NCI-H2029 (cell line): ENCODE data around the gene S100A8.

Source experiments
- DNase-seq: peaks from one replicate; lab custom pipeline; 2025; lab: John Stamatoyannopoulos, UW

S100A8 gene

GRCh38 chr1:153392822-153393221 lies 1.9 kb upstream of the S100A8 start:
- DNase-seq: no peak

- no peak for DNase-seq
Observed at GRCh38 chr1:153392258-153392657, 1.4 kb upstream of the S100A8 start.

DNA sequence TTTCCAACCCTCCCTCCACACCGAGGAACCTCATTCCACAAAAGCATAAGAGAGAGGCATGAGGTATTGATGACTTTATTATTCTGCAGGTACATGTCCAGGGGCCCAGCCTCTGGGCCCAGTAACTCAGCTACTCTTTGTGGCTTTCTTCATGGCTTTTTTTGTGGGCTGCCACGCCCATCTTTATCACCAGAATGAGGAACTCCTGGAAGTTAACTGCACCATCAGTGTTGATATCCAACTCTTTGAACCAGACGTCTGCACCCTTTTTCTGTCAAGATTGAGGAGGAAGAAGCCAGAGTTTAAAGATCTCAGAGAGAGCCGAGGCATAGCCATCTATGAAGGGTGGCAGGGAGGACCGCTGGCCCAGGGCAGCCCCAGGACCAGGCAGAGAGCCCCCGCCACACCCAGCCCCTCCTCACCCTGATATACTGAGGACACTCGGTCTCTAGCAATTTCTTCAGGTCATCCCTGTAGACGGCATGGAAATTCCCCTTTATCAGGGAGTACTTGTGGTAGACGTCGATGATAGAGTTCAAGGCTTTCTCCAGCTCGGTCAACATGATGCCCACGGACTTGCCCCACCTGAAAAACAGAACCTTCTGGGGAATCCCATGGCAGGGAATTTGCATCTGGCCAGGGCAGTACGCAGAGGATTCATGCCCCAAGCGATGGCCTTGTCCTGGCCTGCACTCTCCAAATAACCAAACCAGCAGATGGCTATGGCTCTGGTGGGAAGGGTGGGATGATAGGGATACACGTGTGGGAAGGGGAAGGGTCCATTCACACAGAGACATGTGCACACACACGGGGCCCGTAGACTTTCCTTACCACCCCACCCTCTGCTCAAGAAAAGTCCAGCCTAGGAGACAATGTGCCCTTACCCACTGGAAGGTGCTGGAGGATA lies 647 bp downstream of the S100A8 start:
- DNase-seq: no peak

DNA sequence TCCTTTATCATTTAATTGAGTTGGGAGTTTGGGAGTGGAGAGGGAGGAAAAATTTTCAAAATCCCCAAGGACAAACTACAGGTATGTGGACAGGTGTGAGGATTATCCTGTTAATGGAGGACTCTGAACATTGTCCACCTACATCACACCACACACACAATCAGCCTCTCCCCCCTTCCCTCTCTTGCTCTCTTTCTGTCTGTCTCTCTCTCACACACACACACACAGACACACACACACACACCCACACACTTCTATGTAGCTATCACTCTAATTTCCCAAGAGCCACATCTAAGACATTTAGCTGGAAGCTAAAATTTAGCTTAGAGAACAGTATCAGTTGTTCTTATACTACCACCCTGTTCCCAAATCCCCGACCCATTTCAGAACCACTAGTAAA lies 1.5 kb downstream of the S100A8 start:
- DNase-seq: no peak

GRCh38 chr1:153387785-153388184 lies 3.1 kb downstream of the S100A8 start:
- no peak for DNase-seq

DNA sequence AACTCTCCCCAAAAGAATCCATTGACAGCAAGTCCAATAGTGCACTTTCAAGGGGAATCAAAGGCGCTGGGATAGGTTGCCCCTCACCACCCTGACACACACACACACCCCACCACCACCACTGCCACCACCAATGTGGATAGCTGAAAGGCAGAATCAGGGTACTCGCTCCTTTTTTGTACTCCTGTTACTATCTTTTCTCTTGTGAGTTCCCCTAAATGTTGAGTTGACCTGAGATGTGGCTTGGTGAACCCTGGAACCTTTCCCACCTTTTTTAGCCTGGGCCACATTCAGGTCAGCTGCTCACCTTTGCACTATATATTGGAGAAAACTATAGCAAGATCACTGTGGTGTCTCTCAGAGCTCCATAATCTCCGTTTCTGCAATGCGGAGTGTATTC lies 3.9 kb downstream of the S100A8 start:
- DNase-seq: no peak

- DNase-seq: no peak
Observed at GRCh38 chr1:153386500-153386901, 4.4 kb downstream of the S100A8 start.

GRCh38 chr1:153384958-153385580 lies 5.8 kb downstream of the S100A8 start:
- DNase-seq: no peak

GRCh38 chr1:153380711-153381110 lies 10.2 kb downstream of the S100A8 start:
- no peak for DNase-seq

- no peak for DNase-seq
Observed at GRCh38 chr1:153379591-153379990, 11.3 kb downstream of the S100A8 start.

DNA sequence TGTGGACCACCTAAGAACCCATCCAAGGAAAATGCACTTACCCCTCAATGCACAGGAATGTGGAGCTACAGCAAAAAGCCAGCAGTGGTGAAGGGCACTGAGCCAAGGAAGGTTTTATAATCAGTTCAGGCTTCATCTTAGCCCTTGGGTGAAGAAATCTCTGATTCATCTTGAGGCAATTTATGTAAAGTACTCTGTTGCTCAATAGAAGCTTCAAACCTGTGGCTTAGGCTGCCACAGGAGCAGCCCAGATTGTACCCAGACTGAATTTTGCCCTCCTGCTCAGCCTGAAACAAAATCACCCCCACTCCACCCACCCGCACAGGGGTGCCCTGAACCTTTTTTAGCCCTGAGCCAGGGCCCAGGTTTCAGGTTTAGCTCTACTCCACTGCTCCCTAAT lies 15.4 kb downstream of the S100A8 start, which contains the start of gene S100A12:
S100A12 (minus strand) TSS at position 111 of the 400 bp plus-strand sequence. CDS start 1,029 bp downstream, outside the sequence.
- no peak for DNase-seq

DNA sequence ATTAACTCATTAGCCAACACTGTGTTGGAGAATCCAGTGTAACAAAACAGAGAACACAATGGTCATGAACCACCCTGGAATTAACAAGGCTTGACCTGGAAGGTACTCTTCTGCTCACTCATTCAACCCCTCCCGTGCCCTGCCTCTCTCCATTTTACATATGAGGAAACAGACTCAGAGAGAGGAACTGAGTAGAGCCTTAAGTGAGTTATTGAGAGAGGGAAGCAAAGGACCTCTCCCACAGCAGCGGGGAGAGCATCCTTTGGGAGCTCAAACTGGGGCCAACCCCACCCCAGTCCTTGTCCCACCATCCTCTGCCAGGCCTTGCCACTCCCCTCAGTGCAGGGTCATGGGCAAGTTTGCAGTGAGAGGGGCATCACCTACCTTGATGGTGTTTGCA lies 16.8 kb downstream of the S100A8 start:
- no peak for DNase-seq

DNA sequence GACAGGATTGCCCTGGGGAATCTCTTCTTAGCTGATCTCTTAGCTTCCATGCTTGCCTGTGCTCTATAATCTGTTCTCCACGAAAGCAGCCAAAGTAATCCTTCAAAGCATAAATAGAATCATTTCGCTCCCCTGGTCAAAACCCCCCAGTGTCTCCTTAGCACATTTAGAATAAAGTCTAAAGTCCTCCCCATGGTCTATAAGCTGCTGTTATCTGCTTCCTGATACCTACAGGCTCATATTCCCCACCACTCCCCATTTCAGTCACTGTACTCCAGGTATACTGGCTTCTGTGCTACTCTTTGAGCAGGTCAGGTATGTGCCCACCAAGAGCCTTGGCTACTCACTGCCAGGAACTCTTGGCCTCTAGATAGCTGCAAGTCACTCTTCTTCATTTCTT lies 18.3 kb downstream of the S100A8 start:
- DNase-seq: no peak

DNA sequence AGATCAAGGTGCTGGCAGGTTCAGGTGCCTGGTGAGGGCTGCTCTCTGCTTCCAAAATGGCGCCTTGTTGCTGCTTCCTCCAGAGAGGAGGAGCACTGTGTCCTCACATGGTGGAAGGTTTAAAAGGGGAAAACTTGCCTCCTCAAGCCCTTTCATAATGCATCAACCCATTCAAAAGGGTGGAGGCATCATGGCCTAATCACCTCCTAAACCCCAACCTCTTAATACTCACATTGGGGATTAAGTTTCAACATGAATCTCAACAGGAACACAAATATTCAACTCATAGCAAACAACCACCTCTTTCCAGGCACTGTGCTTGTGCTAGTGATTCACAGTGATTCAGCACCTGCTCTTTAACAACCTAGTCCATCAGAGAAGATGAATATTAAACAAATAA lies 19.6 kb downstream of the S100A8 start:
- no peak for DNase-seq

GRCh38 chr1:153370146-153370545 lies 20.7 kb downstream of the S100A8 start:
- DNase-seq: no peak

DNA sequence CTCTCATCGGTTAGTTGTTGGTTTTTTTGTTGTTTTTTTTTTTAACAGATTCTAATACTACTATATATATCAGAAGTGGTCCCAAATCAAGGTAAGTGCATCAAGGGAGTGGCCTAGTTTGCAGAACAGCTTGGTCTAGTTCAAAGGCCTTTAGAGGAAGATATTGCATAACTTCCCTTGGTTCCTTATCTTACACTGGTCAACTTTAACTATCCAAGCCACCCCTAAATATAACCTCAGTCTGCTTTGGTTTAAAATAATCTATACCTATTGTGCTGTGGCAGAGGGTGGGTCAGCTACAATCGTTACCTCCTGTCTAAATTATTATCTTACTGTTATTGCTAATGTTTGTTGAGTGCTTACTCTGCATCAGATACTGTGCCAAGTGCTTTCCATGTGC lies 22.4 kb downstream of the S100A8 start:
- DNase-seq: no peak

GRCh38 chr1:153367090-153367489 lies 23.8 kb downstream of the S100A8 start:
- no peak for DNase-seq

- DNase-seq: no peak
Observed at GRCh38 chr1:153366261-153366660, 24.6 kb downstream of the S100A8 start.

GRCh38 chr1:153365696-153366095 lies 25.2 kb downstream of the S100A8 start:
- DNase-seq: no peak

DNA sequence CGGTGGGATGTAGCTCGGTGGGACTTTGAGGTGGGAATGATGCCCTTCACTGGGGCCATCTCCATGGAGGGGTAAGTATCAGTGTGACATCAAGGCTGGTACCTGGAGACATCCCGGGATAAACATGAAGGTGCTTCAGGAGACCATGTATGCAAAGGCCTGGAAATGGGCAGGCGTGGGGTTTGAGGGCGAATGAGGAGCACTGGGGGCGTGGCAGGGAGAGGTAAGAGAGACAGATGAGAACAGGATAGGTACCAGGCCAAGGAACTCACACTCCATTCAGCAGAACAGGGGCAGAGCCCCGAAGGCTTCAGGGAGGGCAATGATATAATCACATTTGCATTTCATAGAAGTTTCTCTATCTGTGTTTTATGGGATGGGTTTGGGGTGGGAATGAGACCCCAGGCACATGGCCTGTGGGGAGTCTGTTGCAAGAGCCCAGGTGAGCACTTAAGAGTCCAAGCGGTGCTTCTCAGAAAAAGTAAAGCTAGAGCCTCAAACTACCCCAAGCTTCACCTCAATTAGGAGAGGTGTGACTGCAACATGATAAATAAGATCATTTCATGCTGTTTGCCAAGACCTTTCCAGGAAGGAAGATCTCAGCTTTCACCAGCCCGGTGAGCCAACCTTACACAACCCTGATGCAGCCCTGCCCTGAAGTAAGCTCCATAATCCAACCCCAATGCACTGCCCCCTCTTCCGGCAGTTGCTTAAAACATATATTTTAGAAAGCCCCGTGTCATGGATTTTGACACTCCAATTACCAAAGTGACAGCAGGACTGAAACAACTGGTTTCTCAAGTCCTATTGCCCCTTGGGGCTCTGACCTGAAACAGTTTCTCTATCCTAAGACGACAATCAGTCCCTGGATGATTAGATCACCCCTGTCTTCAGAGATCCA lies 25.9 kb downstream of the S100A8 start:
- DNase-seq: peak; percentile 19

GRCh38 chr1:153364156-153364555 lies 26.7 kb downstream of the S100A8 start:
- no peak for DNase-seq

GRCh38 chr1:153363641-153364040 lies 27.2 kb downstream of the S100A8 start:
- no peak for DNase-seq
